AG20443 (cell line): ENCODE measurements around the gene GATB.
A peak's percentile ranks its signal among the peaks of the same experiment; 100 is the strongest.
"Not testable (repeated sequence)": the region's sequence is repeated elsewhere in the genome, so short reads cannot be mapped to it uniquely, and the experiment has no call there.

Experiments used
- DNase-seq: peaks from one replicate; pipeline ENCODE4 v3.0.0; 2012; ENCODE audit warnings: low spot score, mixed read lengths

GATB gene

DNA sequence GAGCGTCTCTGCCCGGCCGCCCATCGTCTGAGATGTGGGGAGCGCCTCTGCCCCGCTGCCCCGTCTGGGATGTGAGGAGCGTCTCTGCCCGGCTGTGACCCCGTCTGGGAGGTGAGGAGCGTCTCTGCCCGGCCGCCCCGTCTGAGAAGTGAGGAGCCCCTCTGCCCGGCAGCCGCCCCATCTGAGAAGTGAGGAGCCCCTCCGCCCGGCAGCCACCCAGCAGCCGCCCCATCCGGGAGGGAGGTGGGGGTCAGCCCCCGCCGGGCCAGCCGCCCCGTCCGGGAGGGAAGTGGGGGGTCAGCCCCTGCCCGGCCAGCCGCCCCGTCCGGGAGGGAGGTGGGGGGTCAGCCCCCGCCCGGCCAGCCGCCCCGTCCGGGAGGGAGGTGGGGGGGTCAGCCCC is 29.1 kb downstream of the GATB start:
- DNase-seq: not testable (repeated sequence)

DNA sequence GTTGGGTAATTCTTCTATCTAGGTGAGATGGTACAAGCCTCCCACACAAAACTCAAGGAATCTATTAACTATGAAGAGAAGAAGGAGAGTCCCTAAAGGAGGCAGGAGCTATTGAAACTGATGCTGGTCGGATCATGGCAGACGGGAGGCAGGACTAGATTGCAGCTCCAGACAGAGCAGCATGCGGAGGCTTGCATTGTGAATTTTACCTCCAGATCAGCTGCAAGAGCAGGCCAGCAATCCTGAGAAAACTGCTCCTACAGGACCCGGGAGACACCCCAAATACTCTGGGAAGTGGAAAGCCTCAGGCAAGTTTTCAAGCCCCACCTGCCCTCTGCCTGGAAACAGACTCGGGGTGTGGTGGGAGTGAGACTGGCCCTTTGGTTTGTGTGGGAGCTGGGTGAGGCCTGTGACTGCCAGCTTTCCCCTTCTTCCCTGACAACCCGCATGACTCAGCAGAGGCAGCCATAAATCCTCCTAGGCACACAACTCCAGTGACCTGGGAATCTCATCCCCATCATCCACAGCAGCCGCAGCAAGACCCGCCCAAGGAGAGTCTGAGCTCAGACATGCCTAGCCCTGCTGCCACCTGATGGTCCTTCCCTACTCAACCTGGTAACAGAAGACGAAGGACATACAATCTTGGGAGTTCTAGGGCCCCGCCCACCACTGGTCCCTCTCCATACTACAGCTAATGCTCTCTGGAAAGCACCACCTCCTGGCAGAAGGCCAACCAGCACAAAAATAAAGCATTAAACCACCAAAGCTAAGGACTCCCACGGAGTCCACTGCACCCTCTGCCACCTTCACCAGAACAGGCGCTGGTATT is 30.9 kb downstream of the GATB start:
- DNase-seq: no peak

DNA sequence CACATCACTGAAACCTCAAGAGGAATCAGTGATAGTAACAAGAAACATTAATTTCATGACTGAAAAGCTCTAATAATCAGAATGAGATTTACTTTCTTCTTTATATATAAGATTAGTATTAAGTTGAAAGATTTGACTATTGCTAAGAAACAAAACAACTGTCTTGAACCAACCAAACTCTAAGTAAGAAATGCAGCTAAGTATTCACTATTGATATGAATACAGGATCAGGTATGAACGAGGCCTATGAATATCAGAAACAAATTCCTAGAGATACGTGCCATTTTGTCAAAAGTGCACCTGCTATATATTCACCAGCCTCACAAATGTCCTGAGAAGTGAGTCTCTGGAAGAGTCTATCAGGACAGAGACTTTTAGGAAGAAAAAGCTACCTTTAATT is 32.1 kb downstream of the GATB start:
- no peak for DNase-seq

- DNase-seq: no peak
Measured at GRCh38 chr4:151728006-151728405, 32.8 kb downstream of the GATB start.

GRCh38 chr4:151727365-151727764 is 33.4 kb downstream of the GATB start:
- peak; percentile 18 for DNase-seq

DNA sequence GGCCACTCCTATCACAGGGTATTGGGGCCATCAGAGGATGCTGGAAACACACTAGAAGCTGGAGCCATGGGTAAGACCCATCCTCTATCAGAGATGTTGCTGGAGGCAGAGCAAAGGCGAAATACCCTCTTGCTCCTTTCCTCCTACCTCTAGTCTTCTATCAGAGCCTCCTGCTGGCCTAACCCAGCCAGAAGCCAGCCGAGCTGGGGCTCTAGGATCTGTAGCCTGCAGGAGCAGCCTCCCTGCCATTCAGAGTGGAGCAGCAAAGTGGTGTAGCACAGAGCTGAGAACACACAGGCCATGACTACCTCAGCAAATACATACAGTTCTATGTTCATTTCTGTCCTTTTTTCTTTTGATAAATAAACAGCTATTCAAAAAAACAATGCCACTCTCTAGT is 35.7 kb downstream of the GATB start:
- no peak for DNase-seq

DNA sequence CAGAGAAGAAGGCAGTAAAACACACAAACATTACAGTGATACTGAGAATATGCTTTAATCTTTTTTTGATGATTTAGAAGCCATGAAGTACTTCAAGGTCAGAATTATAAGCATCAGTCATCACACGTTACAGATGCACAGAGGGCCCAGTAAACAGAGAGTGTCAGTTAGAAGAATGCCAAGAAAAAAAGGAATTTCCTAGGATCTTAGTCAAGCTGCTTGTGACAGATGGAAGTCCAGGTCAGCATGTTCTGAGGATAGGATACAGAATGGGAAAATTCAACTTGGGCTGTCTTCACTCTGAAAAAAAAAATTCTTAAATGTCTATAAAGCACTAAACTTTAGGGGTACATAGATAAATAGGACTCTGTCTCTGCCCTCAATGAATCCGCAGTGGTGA is 38.9 kb downstream of the GATB start:
- no peak for DNase-seq

- DNase-seq: no peak
Measured at GRCh38 chr4:151721466-151721865, 39.3 kb downstream of the GATB start.

GRCh38 chr4:151719956-151720334 is 40.9 kb downstream of the GATB start:
- no peak for DNase-seq

GRCh38 chr4:151718984-151719955 is 41.5 kb downstream of the GATB start:
- DNase-seq: no peak

- DNase-seq: no peak
Measured at GRCh38 chr4:151717909-151718628, 42.7 kb downstream of the GATB start.

GRCh38 chr4:151717314-151717713 is 43.5 kb downstream of the GATB start:
- no peak for DNase-seq

GRCh38 chr4:151716324-151716723 is 44.5 kb downstream of the GATB start:
- DNase-seq: no peak

DNA sequence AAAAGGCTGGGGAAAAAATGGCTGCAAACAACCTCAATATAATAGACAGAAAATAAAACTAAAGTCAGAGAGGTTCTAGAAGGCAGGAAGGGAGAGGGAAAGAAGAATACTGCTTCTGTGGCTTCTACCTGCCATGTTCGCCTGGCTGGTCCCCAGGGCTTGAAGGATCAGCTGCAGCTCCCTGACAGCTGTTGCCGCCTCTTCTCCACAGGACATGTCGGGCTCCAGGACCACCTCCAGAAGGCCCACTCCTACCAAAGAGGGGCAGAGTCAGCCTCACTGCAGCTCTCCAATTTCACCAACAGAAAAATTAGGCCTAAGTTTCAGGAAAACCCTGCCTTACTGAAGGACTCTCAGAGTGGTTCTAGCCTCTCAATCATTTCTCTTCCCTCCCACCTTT is 44.9 kb downstream of the GATB start:
- no peak for DNase-seq

DNA sequence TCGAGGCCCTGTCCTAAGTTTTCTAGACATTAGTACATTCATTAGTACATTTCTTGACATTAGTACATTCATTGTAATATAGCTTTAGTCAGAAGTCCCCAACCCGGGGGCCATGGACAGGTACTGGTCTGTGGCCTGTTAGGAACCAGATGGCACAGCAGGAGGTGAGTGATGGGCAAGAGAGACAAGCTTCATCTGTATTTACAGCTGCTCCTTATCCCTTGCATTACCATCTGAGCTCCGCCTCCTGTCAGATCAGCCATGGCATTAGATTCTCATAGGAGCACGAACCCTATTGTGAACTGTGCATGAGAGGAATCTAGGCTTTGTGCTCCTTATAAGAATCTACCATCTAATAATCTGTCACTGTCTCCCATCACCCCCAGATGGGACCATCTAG is 48.0 kb downstream of the GATB start:
- DNase-seq: no peak

- no peak for DNase-seq
Measured at GRCh38 chr4:151711646-151712045, 49.2 kb downstream of the GATB start.

DNA sequence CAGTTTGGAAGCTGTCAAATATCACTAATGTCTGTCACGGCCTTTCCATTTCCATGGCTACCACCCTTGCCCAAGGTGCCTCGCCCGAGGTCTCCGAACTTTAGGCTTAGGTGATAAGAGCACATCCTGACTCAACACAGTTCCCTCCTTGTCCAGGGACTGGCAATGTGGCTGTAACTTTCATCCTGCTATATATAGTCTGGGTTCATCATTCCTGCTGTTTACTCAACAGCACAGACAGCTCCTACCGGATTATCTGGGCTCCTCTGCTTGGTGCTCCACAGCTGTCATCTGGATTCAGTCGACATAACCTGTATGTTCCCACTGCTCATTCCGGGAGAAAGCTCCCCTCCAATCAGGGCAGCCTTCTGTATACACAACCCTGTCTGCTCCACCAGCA is 51.2 kb downstream of the GATB start:
- DNase-seq: no peak

- no peak for DNase-seq
Measured at GRCh38 chr4:151709071-151709470, 51.7 kb downstream of the GATB start.

DNA sequence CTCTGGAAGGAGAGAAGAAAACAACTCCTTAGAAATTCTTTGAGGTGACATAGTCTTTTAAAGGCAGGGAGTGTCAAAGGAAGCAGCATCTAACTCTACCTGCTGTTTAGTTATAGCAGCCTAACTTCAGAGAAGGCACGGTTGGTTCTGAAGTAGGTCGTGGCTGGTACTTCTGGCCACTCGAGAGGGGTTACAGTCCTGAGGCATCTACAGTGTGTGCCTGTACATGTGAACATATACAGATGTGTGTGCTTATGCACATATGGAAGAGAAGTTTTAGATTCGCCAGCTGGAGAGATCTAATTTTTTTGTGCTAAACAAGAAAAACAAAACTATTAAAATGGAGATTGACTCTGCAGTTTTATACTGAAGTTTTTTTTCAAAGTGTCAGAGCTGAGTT is 52.7 kb downstream of the GATB start:
- DNase-seq: no peak

GRCh38 chr4:151703401-151703800 is 57.4 kb downstream of the GATB start:
- DNase-seq: no peak

DNA sequence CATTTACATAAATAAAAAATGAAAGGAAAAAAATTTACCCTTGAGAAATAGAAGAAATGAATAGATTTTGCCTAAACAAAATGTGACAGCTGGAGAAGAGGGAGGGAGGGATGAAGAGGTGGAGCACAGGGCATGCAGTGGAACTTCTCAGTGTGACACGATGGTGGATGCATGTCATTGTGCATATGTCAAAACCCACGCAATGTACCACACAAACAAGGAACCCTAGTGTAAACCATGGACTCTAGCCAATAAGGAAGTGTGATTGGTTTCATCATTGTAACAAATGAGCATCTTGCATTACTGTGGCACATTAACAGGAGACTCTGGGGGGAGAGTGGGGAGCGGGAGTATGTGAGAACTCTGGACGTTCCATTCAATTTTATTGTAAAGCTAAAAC is 58.6 kb downstream of the GATB start:
- no peak for DNase-seq

DNA sequence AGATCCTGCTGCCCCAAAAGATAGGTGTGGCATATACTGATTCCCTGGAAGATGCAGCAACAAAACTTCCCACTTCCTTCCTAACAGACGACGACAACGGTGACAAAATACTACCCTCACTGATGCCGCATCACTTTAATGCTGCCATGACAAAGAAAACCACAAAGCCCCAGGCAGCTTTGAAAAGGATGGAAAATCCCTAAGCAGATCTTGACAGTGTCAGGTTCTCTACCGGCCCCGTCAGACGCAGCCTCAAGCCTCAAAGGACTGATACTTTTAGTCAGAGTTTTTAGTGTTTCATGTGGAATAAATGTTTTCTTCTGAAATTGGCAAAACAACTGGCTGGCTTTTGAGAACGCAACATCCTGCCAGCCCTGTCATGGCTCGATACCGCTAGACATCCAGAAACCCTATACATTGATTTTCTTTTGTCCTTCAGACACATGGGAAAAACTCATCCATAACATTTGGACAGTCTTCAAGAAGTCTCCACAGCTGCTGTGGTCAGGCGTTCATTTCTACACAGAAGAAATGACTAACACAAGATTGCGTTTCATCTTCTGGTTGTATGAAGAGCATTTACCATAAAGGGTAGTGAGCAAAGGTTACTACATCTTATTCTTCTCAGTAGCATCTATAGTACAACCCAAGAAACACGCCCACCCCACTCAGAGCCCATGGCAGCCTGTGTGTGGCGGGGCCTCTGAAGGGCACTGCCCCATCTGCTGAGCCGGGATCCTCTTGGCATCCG is 60.1 kb downstream of the GATB start:
- DNase-seq: no peak
